Trophoblast cell (in vitro differentiated cells and primary cell): ENCODE results near the gene GXYLT2.

Experiments
- DNase-seq, 2 donors: peaks; one replicate each; pipeline ENCODE4 v3.0.0-alpha.2; 2016
- H2AFZ ChIP-seq: 2 replicates; pipeline ENCODE4 v1.6.1; 2013; ENCODE audit warnings: low read length, moderate library complexity, mild to moderate bottlenecking; ENCODE audit not compliant: insufficient read depth, poor library complexity
- H2AK5ac ChIP-seq: 2 replicates; pipeline ENCODE4 v1.6.1; 2013; ENCODE audit warnings: mild to moderate bottlenecking, low read length
- H2BK120ac ChIP-seq: 2 replicates; pipeline ENCODE4 v1.6.1; 2013; ENCODE audit warnings: low read length, mild to moderate bottlenecking, moderate library complexity; ENCODE audit not compliant: insufficient read depth, poor library complexity
- H2BK12ac ChIP-seq: 2 replicates; pipeline ENCODE4 v1.6.1; 2013; ENCODE audit warnings: mild to moderate bottlenecking, low read length, moderate library complexity
- H2BK5ac ChIP-seq: 2 replicates; pipeline ENCODE4 v1.6.1; 2013; ENCODE audit warnings: low read length, low read depth, moderate library complexity, mild to moderate bottlenecking; ENCODE audit not compliant: poor library complexity
- H3K14ac ChIP-seq: 2 replicates; pipeline ENCODE4 v1.6.1; 2013; ENCODE audit warnings: mild to moderate bottlenecking, low read length
- H3K18ac ChIP-seq: 2 replicates; pipeline ENCODE4 v1.6.1; 2013; ENCODE audit warnings: mild to moderate bottlenecking, low read length
- H3K23ac ChIP-seq: 2 replicates; pipeline ENCODE4 v1.6.1; 2013; ENCODE audit warnings: low read length
- H3K27ac ChIP-seq: 2 replicates; pipeline ENCODE4 v1.5.1; 2013; ENCODE audit warnings: low read depth, mild to moderate bottlenecking, inconsistent platforms, low read length, moderate library complexity
- H3K27me3 ChIP-seq: 2 replicates; pipeline ENCODE4 v1.6.1; 2013; ENCODE audit warnings: inconsistent platforms, mild to moderate bottlenecking, low read length, moderate library complexity; ENCODE audit not compliant: insufficient read depth
- H3K36me3 ChIP-seq, 2 experiments: 1 replicate in 1 of 2; 2 replicates in 1 of 2; pipeline ENCODE4 v1.6.1; 2013; ENCODE audit warnings: low read length in 2 of 2, mild to moderate bottlenecking in 2 of 2, moderate library complexity in 1 of 2; ENCODE audit not compliant: insufficient read depth in 2 of 2, control insufficient read depth in 1 of 2
- H3K4ac ChIP-seq: 2 replicates; pipeline ENCODE4 v1.6.1; 2013; ENCODE audit warnings: low read depth, mild to moderate bottlenecking, low read length, moderate library complexity
- H3K4me1 ChIP-seq, 2 experiments: 1 replicate in 1 of 2; 2 replicates in 1 of 2; pipeline ENCODE4 v1.6.1; 2013; ENCODE audit warnings: low read length in 2 of 2, mild to moderate bottlenecking in 2 of 2, moderate library complexity in 1 of 2; ENCODE audit not compliant: insufficient read depth in 2 of 2, control insufficient read depth in 1 of 2
- H3K4me2 ChIP-seq: 2 replicates; pipeline ENCODE4 v1.6.1; 2013; ENCODE audit warnings: inconsistent platforms, mild to moderate bottlenecking, low read length, moderate library complexity
- H3K4me3 ChIP-seq: 2 replicates; pipeline ENCODE4 v1.5.1; 2013; ENCODE audit warnings: mild to moderate bottlenecking, low read depth, low read length, inconsistent platforms
- H3K79me1 ChIP-seq: one replicate; pipeline ENCODE4 v1.6.1; 2013; ENCODE audit warnings: low read length
- H3K79me2 ChIP-seq: 2 replicates; pipeline ENCODE4 v1.6.1; 2013; ENCODE audit warnings: low read length, mild to moderate bottlenecking; ENCODE audit not compliant: control insufficient read depth, insufficient read depth, poor library complexity
- H3K9ac ChIP-seq: 2 replicates; pipeline ENCODE4 v1.6.1; 2013; ENCODE audit warnings: mild to moderate bottlenecking, low read length
- H3K9me3 ChIP-seq: 2 replicates; pipeline ENCODE4 v1.6.1; 2013; ENCODE audit warnings: low read depth, mild to moderate bottlenecking, control low read depth, inconsistent platforms, low read length; ENCODE audit not compliant: insufficient read depth
- H4K12ac ChIP-seq: 2 replicates; pipeline ENCODE4 v1.6.1; 2013; ENCODE audit warnings: low read depth, mild to moderate bottlenecking, low read length, moderate library complexity
- H4K8ac ChIP-seq: 2 replicates; pipeline ENCODE4 v1.6.1; 2013; ENCODE audit warnings: low read depth, mild to moderate bottlenecking, low read length, moderate library complexity
- H4K91ac ChIP-seq: one replicate; pipeline ENCODE4 v1.6.1; 2013; ENCODE audit warnings: low read depth, mild to moderate bottlenecking, low read length, moderate library complexity
- WGBS: extraction: QIAGEN DNeasy Blood & Tissue Kit; methylation state at CpG from one replicate; pipeline ENCODE4 v1.1.7; 2013; ENCODE audit warnings: missing lambda C conversion rate; ENCODE audit not compliant: insufficient read length, insufficient coverage; ENCODE audit errors: extremely low coverage; 5-methylcytosine and 5-hydroxymethylcytosine counted together

The GXYLT2 gene

GRCh38 chr3:72847282-72847681 is 40.6 kb upstream of the GXYLT2 start:
- no CpG with 5 or more reads among the region's 6 CpGs for WGBS
- Histone ChIP-seq H3K9ac (no peak overlapping the region), H4K8ac (no peak overlapping the region)

GRCh38 chr3:72847751-72848702 is 39.8 kb upstream of the GXYLT2 start, which contains the start of gene SHQ1:
Gene SHQ1 (minus strand): TSS chr3:72848445. CDS start chr3:72848340, 105 bp downstream.
- Histone ChIP-seq H3K4me1 (peaks cover 0 to 2% of the 10 kb centered on the region in 2 experiments), H3K4me3 (peak within 1 kb of the TSS; percentile 90), H3K18ac (no peak within 1 kb of the TSS), H3K4ac (no peak within 1 kb of the TSS), H3K36me3 (no peaks in the 10 kb centered on the region), H3K27ac (no peak within 1 kb of the TSS), H4K8ac (peak within 1 kb of the TSS; percentile 66), H3K27me3 (no peaks in the 10 kb centered on the region), H2AK5ac (no peak within 1 kb of the TSS), H2AFZ (peak within 1 kb of the TSS; percentile 55), H3K9ac (peak within 1 kb of the TSS; percentile 80), H3K23ac (no peak within 1 kb of the TSS), H3K14ac (peak within 1 kb of the TSS; percentile 57), H3K79me2 (no peaks in the 10 kb centered on the region), H3K9me3 (no peaks in the 10 kb centered on the region), H3K4me2 (peak within 1 kb of the TSS; percentile 86), H2BK5ac (no peak within 1 kb of the TSS), H2BK120ac (no peak within 1 kb of the TSS), H3K79me1 (no peaks in the 10 kb centered on the region), H4K91ac (no peak within 1 kb of the TSS), H4K12ac (no peak within 1 kb of the TSS), H2BK12ac (no peak within 1 kb of the TSS)
- DNase-seq = peak; percentile 97 to 99
- no CpG with 5 or more reads among the region's 86 CpGs for WGBS

More at GRCh38 chr3:72847282-72847681, 40.6 kb upstream of the GXYLT2 start:
- H3K4me3 ChIP-seq = peak overlapping the region; percentile 90
- no peak overlapping the region for H2AFZ ChIP-seq
- no peaks in the 10 kb centered on the region for H3K36me3 ChIP-seq
- H2BK120ac ChIP-seq = no peak overlapping the region
- no peak overlapping the region for H3K14ac ChIP-seq
- no peak overlapping the region for H3K27ac ChIP-seq
- no peak overlapping the region for H2BK5ac ChIP-seq
- H4K12ac ChIP-seq = no peak overlapping the region
- no peak overlapping the region for H4K91ac ChIP-seq
- no peak overlapping the region for H2BK12ac ChIP-seq
- no peaks in the 10 kb centered on the region for H3K79me2 ChIP-seq
- H2AK5ac ChIP-seq = no peak overlapping the region
- H3K4me1 ChIP-seq = peaks cover 0 to 2% of the 10 kb centered on the region in 2 experiments
- no peak overlapping the region for H3K23ac ChIP-seq
- no peaks in the 10 kb centered on the region for H3K27me3 ChIP-seq
- H3K4ac ChIP-seq = no peak overlapping the region
- H3K79me1 ChIP-seq = no peaks in the 10 kb centered on the region
- H3K18ac ChIP-seq = no peak overlapping the region
- H3K4me2 ChIP-seq = peak overlapping the region; percentile 86
- no peaks in the 10 kb centered on the region for H3K9me3 ChIP-seq
- no peak for DNase-seq

GRCh38 chr3:72848703-72849081 is 39.2 kb upstream of the GXYLT2 start:
- Histone ChIP-seq H2AFZ (no peak overlapping the region), H3K14ac (no peak overlapping the region), H2BK5ac (no peak overlapping the region), H3K18ac (no peak overlapping the region), H3K27me3 (no peaks in the 10 kb centered on the region), H3K79me1 (no peaks in the 10 kb centered on the region), H3K4me1 (peaks cover 0 to 2% of the 10 kb centered on the region in 2 experiments), H2BK12ac (no peak overlapping the region), H4K8ac (no peak overlapping the region), H3K23ac (no peak overlapping the region), H3K4me3 (no peak overlapping the region), H2AK5ac (no peak overlapping the region), H3K79me2 (no peaks in the 10 kb centered on the region), H2BK120ac (no peak overlapping the region), H3K9ac (no peak overlapping the region), H3K27ac (no peak overlapping the region), H3K9me3 (no peaks in the 10 kb centered on the region), H4K91ac (no peak overlapping the region), H3K36me3 (no peaks in the 10 kb centered on the region), H3K4ac (no peak overlapping the region), H4K12ac (no peak overlapping the region), H3K4me2 (peak overlapping the region; percentile 86)
- no CpG with 5 or more reads among the region's 11 CpGs for WGBS
- no peak for DNase-seq

- no peak overlapping the region for H3K4ac ChIP-seq
- no peaks in the 10 kb centered on the region for H3K27me3 ChIP-seq
- peak in 1 of 2 donors; percentile 23 for DNase-seq
- H3K79me2 ChIP-seq = no peaks in the 10 kb centered on the region
- H3K18ac ChIP-seq = no peak overlapping the region
- no peaks in the 10 kb centered on the region for H3K36me3 ChIP-seq
- H3K79me1 ChIP-seq = no peaks in the 10 kb centered on the region
- H3K4me3 ChIP-seq = no peak overlapping the region
- no peak overlapping the region for H2BK5ac ChIP-seq
- no peak overlapping the region for H4K91ac ChIP-seq
- no peak overlapping the region for H3K27ac ChIP-seq
- H4K8ac ChIP-seq = no peak overlapping the region
- H4K12ac ChIP-seq = no peak overlapping the region
- H3K9ac ChIP-seq = no peak overlapping the region
- H3K4me1 ChIP-seq = no peaks in the 10 kb centered on the region
- no peak overlapping the region for H2AK5ac ChIP-seq
- H3K4me2 ChIP-seq = no peak overlapping the region
- no peak overlapping the region for H3K23ac ChIP-seq
- no peak overlapping the region for H2BK120ac ChIP-seq
- no peaks in the 10 kb centered on the region for H3K9me3 ChIP-seq
- no peak overlapping the region for H2AFZ ChIP-seq
- no peak overlapping the region for H2BK12ac ChIP-seq
- H3K14ac ChIP-seq = no peak overlapping the region
- WGBS = no CpG with 5 or more reads among the region's 7 CpGs
Measured at GRCh38 chr3:72855001-72855400, 32.8 kb upstream of the GXYLT2 start.
